GM12878 (cell line): ENCODE results near the gene CHFR. TPM values are rescaled to one million over a fixed set of nuclear protein-coding genes. Genes with fewer than 3 reads are reported as not detected.

Source experiments
- ATAC-seq: fragments of 200-7000 bp; cut with Tn5 transposase; 3 replicates; pipeline ENCODE4 v1.9.1; 2020; ENCODE audit warnings: mild to moderate bottlenecking, moderate library complexity
- BruUV-seq: library from RNA; stranded (reverse); fragments of 400-500 nt; replicated peaks from 2 replicates; lab custom pipeline; 2021; lab: Mats Ljungman, UMichigan
- CTCF ChIA-PET: fragments of 300-600 bp; sonication (Branson Sonifier 250); formaldehyde crosslinking; extraction: SDS; loops from one replicate; lab custom pipeline; 2021; ENCODE audit warnings: inconsistent platforms; lab: Yijun Ruan, JAX
- POLR2A ChIA-PET: fragments of 350-600 bp; formaldehyde crosslinking; extraction: SDS; loops from one replicate; lab custom pipeline; 2021; ENCODE audit warnings: inconsistent platforms; lab: Charles Lee
- RAD21 ChIA-PET: fragments of 300-600 bp; sonication (Branson Sonifier 250); formaldehyde crosslinking; loops from one replicate; lab custom pipeline; 2023; ENCODE audit warnings: antibody characterized with exemption; ENCODE audit not compliant: unreplicated experiment; lab: Charles Lee
- SMC1A ChIA-PET: fragments of 300-600 bp; sonication (Branson Sonifier 250); formaldehyde crosslinking; loops from one replicate; lab custom pipeline; 2023; ENCODE audit not compliant: unreplicated experiment, uncharacterized antibody; lab: Charles Lee
- DNase-seq: peaks from one replicate; pipeline ENCODE4 v3.0.0-alpha.2; 2011; ENCODE audit warnings: low read depth, low spot score
- FAIRE-seq: peaks from 3 replicates; lab custom pipeline; 2011; peaks lifted over from hg19 to GRCh38; lab: Jason Lieb, UNC
- H2AFZ ChIP-seq: 2 replicates; pipeline ENCODE4 v1.6.0; 2011; ENCODE audit warnings: low read depth, low read length, control low read depth; ENCODE audit not compliant: control insufficient read depth
- H3K27ac ChIP-seq: 2 replicates; pipeline ENCODE4 v1.5.1; 2011; ENCODE audit warnings: control low read depth; ENCODE audit not compliant: control insufficient read depth, insufficient read depth
- H3K27me3 ChIP-seq, 2 experiments: replicated peaks in 1 of 2; 2 replicates each; pipeline versions ENCODE4 v1.6.0 to v1.6.1; 2011; ENCODE audit warnings: low read length in 1 of 2; ENCODE audit not compliant: control insufficient read depth in 2 of 2, insufficient read depth in 2 of 2
- H3K36me3 ChIP-seq, 2 experiments: 2 replicates each; pipeline ENCODE4 v1.5.1; 2011; ENCODE audit warnings: low read length in 1 of 2; ENCODE audit not compliant: control insufficient read depth in 2 of 2, insufficient read depth in 2 of 2
- H3K4me1 ChIP-seq: 2 replicates; pipeline ENCODE4 v1.6.1; 2011; ENCODE audit warnings: mild to moderate bottlenecking, low read length, moderate library complexity, mixed read lengths; ENCODE audit not compliant: control insufficient read depth, insufficient read depth
- H3K4me2 ChIP-seq: 2 replicates; pipeline ENCODE4 v1.6.0; 2011; ENCODE audit warnings: control low read depth; ENCODE audit not compliant: control insufficient read depth, insufficient read depth
- H3K4me3 ChIP-seq: fragments of 200-600 bp; sonication (generic); 2 replicates; pipeline ENCODE4 v1.5.1; 2016
- H3K79me2 ChIP-seq: 2 replicates; pipeline ENCODE4 v1.6.0; 2011; ENCODE audit warnings: low read length; ENCODE audit not compliant: control insufficient read depth, insufficient read depth
- H3K9ac ChIP-seq: 2 replicates; pipeline ENCODE4 v1.8.0; 2011; ENCODE audit warnings: low read length, control low read depth, mixed read lengths; ENCODE audit not compliant: control insufficient read depth, insufficient read depth
- H3K9me3 ChIP-seq: replicated peaks from 3 replicates; pipeline ENCODE4 v1.5.1; 2011; ENCODE audit warnings: mild to moderate bottlenecking, low read length; ENCODE audit not compliant: control insufficient read depth, insufficient read depth
- H4K20me1 ChIP-seq: 2 replicates; pipeline ENCODE4 v1.6.0; 2011; ENCODE audit not compliant: control insufficient read depth, insufficient read depth
- BACH1 ChIP-seq: fragments of 450-650 bp; IDR thresholded peaks from 2 replicates; pipeline ENCODE4 v1.6.1; 2017; ENCODE audit warnings: mild to moderate bottlenecking, borderline replicate concordance
- CHD4 ChIP-seq: fragments of 200-600 bp; sonication (generic); IDR thresholded peaks from 2 replicates; pipeline ENCODE4 v1.6.1; 2016; ENCODE audit warnings: mild to moderate bottlenecking
- HDAC2 ChIP-seq: fragments of 200-600 bp; sonication (generic); IDR thresholded peaks from 2 replicates; pipeline ENCODE4 v1.6.1; 2017
- MYB ChIP-seq: fragments of 150-350 bp; IDR thresholded peaks from 2 replicates; pipeline ENCODE4 v1.6.1; 2014; ENCODE audit warnings: mild to moderate bottlenecking, low read depth, low read length, borderline replicate concordance
- NR2C1 ChIP-seq: fragments of 450-650 bp; IDR thresholded peaks from 2 replicates; pipeline ENCODE4 v1.6.1; 2017; ENCODE audit warnings: antibody characterized with exemption, mild to moderate bottlenecking, moderate library complexity
- NRF1 ChIP-seq: conservative IDR thresholded peaks from 2 replicates; pipeline ENCODE4 v1.6.1; 2011; ENCODE audit warnings: mild to moderate bottlenecking, low read depth, low read length, improper control_type of control experiment
- SMAD1 ChIP-seq: fragments of 450-650 bp; IDR thresholded peaks from 2 replicates; pipeline ENCODE4 v1.6.1; 2018; ENCODE audit warnings: mild to moderate bottlenecking, low read depth; ENCODE audit not compliant: partially characterized antibody
- SMARCA5 ChIP-seq: fragments of 450-650 bp; IDR thresholded peaks from 2 replicates; pipeline ENCODE4 v1.6.1; 2017; ENCODE audit warnings: mild to moderate bottlenecking
- SUPT20H ChIP-seq: IDR thresholded peaks from 2 replicates; pipeline ENCODE4 v1.6.1; 2011; ENCODE audit warnings: low read depth, mild to moderate bottlenecking, low read length, moderate library complexity, borderline replicate concordance; ENCODE audit not compliant: control insufficient read depth
- USF1 ChIP-seq: IDR thresholded peaks from 2 replicates; pipeline ENCODE4 v1.6.1; 2011; ENCODE audit warnings: borderline replicate concordance, low read depth, mild to moderate bottlenecking, moderate library complexity, mixed read lengths, low read length; ENCODE audit not compliant: insufficient read depth; ENCODE audit errors: extremely low read length
- WGBS: methylation state at CpG from one replicate; pipeline ENCODE4 v1.1.6; 2016; ENCODE audit warnings: low lambda C conversion rate; ENCODE audit not compliant: insufficient replicate concordance, insufficient coverage; ENCODE audit errors: missing lambda C conversion rate; 5-methylcytosine and 5-hydroxymethylcytosine counted together
- in situ Hi-C: fragments of 300-500 bp; cut with MboI; formaldehyde crosslinking; loops from 9 replicates; pipeline ENCODE4 v1.14.3; 2018; ENCODE audit warnings: mixed read lengths
- intact Hi-C: fragments of 100-400 bp; cut with micrococcal nuclease; formaldehyde crosslinking; loops from one replicate; pipeline ENCODE4 v1.14.2; 2022; ENCODE audit not compliant: unreplicated experiment
- polyA plus RNA-seq, 11 experiments: library from polyadenylated mRNA; depleted of rRNA in 4 of 11; unstranded in 6 of 11; stranded (reverse) in 5 of 11; fragments of >200 nt; fragmentation: Nextera tagmentation in 4 of 11; fragmentation: Illumina TruSeq in 1 of 11; extraction: Ambion mirVana in 4 of 11; extraction: Trizol in 1 of 11; gene quantifications; 1 replicate in 1 of 11; 2 replicates in 10 of 11; pipeline versions ENCODE4 v1.2.1 to v1.2.3, GENCODE V29; 2011 to 2016; ENCODE audit warnings: inconsistent platforms in 2 of 11, missing spikeins in 2 of 11, low read depth in 1 of 11
- total RNA-seq, 4 experiments: library from RNA; depleted of rRNA in 3 of 4; stranded (reverse); fragments of >200 nt in 3 of 4; fragmentation: Illumina TruSeq in 1 of 4; extraction: Trizol in 1 of 4; gene quantifications; 2 replicates each; pipeline versions ENCODE4 v1.2.1 to v1.2.3, GENCODE V29; 2013 to 2021
- TF ChIP-seq, protein P1 (sequence below): fragments of 450-650 bp; IDR thresholded peaks from 2 replicates; pipeline ENCODE4 v1.6.1; 2017; ENCODE audit warnings: antibody characterized with exemption, mild to moderate bottlenecking, moderate library complexity
- TF ChIP-seq, protein P2 (sequence below): fragments of 450-650 bp; IDR thresholded peaks from 2 replicates; pipeline ENCODE4 v1.6.1; 2016; ENCODE audit warnings: mild to moderate bottlenecking

The CHFR gene
- total and polyA plus RNA-seq, 10 of the 15 experiments (the other 5 are each of a cell fraction or from before 2014, with no cell fraction given) = 1.1 to 49.4 (median 34.4) TPM

DNA sequence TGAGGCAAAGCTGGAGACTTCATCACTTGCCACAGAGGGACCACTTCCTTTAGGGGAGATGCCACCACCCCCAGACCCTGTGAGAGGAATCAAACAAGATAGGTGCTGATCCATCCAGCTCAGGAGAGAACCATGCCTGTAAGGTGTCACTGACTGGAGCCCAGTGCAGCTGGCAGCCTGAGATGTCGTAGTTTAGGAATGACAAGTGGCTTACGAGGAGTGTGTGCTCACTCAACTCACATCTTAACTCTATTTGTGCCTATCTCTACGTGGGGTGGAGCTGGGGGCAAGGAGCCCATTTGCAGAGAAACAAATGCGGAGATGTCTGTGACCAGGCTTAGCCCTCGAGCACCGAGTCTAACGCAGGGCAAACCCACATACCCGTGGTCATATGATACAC is 25.8 kb downstream of the CHFR start (continued):
- no peak for TF ChIP-seq CHD4

DNA sequence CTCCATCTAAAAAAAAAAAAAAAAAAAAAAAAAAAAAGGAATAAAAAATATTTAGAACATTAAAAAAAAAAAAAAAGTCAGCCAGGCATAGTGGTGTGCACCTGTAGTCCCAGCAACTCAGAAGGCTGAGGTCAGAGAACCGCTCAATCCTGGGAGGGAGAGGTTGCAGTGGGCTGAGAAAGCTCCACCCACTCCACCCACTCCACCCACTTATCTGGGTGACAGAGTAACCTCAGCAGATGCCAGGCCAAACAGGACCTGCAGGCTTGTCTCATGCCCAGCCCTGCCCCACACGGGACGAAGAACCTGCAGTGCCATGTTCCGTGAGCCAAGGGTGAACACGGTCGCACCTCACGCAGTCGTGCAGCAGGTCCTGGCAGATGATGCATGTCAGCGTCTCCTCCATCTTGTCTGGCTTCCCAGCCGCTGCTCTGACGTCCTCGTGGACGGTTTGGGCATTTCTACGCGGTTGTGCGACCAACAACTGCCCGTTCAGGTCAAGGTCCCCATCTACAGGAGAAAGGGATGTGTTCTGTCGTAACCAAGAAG is 28.6 kb downstream of the CHFR start:
- Histone ChIP-seq H2AFZ (no peak overlapping the region), H3K36me3 (peaks cover 13 to 23% of the 10 kb centered on the region in 2 experiments), H3K4me3 (no peak overlapping the region), H3K9ac (no peak overlapping the region), H4K20me1 (no peaks in the 10 kb centered on the region), H3K27ac (no peak overlapping the region), H3K79me2 (no peaks in the 10 kb centered on the region), H3K4me1 (no peaks in the 10 kb centered on the region), H3K4me2 (no peak overlapping the region), H3K9me3 (no peaks in the 10 kb centered on the region), H3K27me3 (no peaks in the 10 kb centered on the region)
- no peak for ATAC-seq
- ChIA-PET CTCF (no interaction called here), RAD21 (no interaction called here), POLR2A (no interaction called here), SMC1A (no interaction called here)
- 90% methylated on average over 18 of the region's 18 CpGs for WGBS
- in situ Hi-C loops = no loop called here
- TF ChIP-seq, protein P1, sequence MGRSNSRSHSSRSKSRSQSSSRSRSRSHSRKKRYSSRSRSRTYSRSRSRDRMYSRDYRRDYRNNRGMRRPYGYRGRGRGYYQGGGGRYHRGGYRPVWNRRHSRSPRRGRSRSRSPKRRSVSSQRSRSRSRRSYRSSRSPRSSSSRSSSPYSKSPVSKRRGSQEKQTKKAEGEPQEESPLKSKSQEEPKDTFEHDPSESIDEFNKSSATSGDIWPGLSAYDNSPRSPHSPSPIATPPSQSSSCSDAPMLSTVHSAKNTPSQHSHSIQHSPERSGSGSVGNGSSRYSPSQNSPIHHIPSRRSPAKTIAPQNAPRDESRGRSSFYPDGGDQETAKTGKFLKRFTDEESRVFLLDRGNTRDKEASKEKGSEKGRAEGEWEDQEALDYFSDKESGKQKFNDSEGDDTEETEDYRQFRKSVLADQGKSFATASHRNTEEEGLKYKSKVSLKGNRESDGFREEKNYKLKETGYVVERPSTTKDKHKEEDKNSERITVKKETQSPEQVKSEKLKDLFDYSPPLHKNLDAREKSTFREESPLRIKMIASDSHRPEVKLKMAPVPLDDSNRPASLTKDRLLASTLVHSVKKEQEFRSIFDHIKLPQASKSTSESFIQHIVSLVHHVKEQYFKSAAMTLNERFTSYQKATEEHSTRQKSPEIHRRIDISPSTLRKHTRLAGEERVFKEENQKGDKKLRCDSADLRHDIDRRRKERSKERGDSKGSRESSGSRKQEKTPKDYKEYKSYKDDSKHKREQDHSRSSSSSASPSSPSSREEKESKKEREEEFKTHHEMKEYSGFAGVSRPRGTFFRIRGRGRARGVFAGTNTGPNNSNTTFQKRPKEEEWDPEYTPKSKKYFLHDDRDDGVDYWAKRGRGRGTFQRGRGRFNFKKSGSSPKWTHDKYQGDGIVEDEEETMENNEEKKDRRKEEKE = no peak
- no peak for TF ChIP-seq SUPT20H
- no peak for TF ChIP-seq USF1
- TF ChIP-seq BACH1 = no peak
- TF ChIP-seq SMAD1 = no peak
- TF ChIP-seq NRF1 = no peak
- TF ChIP-seq, protein P2, sequence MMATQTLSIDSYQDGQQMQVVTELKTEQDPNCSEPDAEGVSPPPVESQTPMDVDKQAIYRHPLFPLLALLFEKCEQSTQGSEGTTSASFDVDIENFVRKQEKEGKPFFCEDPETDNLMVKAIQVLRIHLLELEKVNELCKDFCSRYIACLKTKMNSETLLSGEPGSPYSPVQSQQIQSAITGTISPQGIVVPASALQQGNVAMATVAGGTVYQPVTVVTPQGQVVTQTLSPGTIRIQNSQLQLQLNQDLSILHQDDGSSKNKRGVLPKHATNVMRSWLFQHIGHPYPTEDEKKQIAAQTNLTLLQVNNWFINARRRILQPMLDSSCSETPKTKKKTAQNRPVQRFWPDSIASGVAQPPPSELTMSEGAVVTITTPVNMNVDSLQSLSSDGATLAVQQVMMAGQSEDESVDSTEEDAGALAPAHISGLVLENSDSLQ = no peak
- no peak for TF ChIP-seq NR2C1
- TF ChIP-seq MYB = no peak
- TF ChIP-seq HDAC2 = no peak
- TF ChIP-seq SMARCA5 = no peak
- BruUV-seq = no TSS peak
- no peak for DNase-seq
- intact Hi-C loops = no loop called here
- no peak for FAIRE-seq
